Measurements from ENCODE around the gene PROB1.
"Not testable (repeated sequence)": the region's sequence is repeated elsewhere in the genome, so short reads cannot be mapped to it uniquely, and the experiment has no call there.

Gene PROB1

GRCh38 chr5:139394654-139395566, at the start of gene PROB1:
Gene PROB1, minus strand, starts transcription at chr5:139395104. Its CDS starts 23 bp downstream, at chr5:139395081.
- DNase-seq: no peak

GRCh38 chr5:139443831-139444453, 49.0 kb upstream of the PROB1 start:
- no peak for DNase-seq

- not testable (repeated sequence) for DNase-seq
These were observed 45.5 kb upstream of the PROB1 start for GRCh38 chr5:139440416-139440815.

- peak; percentile 80 for DNase-seq
These were observed 44.4 kb upstream of the PROB1 start, which contains the start of gene DNAJC18 for GRCh38 chr5:139439013-139439903. Gene DNAJC18, minus strand, starts transcription at chr5:139439525. Its CDS starts 80 bp downstream, at chr5:139439445.

GRCh38 chr5:139438707-139439012, 43.8 kb upstream of the PROB1 start:
- no peak for DNase-seq

GRCh38 chr5:139435676-139436075, 40.8 kb upstream of the PROB1 start:
- no peak for DNase-seq

- no peak for DNase-seq
These were observed 36.8 kb upstream of the PROB1 start for GRCh38 chr5:139431706-139432105.

- no peak for DNase-seq
These were observed 35.1 kb upstream of the PROB1 start for GRCh38 chr5:139430015-139430414.

GRCh38 chr5:139426203-139426885, 31.4 kb upstream of the PROB1 start:
- no peak for DNase-seq

- DNase-seq: no peak
These were observed 30.6 kb upstream of the PROB1 start for GRCh38 chr5:139425497-139425896.

GRCh38 chr5:139422307-139422893, 27.5 kb upstream of the PROB1 start:
- DNase-seq: no peak

GRCh38 chr5:139419226-139420192, 24.6 kb upstream of the PROB1 start:
- no peak for DNase-seq

GRCh38 chr5:139418793-139419192, 23.9 kb upstream of the PROB1 start:
- no peak for DNase-seq

- no peak for DNase-seq
These were observed 22.3 kb upstream of the PROB1 start for GRCh38 chr5:139417214-139417613.

- DNase-seq: no peak
These were observed 21.7 kb upstream of the PROB1 start for GRCh38 chr5:139416651-139417050.

GRCh38 chr5:139415869-139416268, 21.0 kb upstream of the PROB1 start:
- DNase-seq: no peak

- DNase-seq: no peak
These were observed 20.4 kb upstream of the PROB1 start for GRCh38 chr5:139415221-139415861.

GRCh38 chr5:139414581-139415130, 19.8 kb upstream of the PROB1 start:
- DNase-seq: no peak

GRCh38 chr5:139413963-139414362, 19.1 kb upstream of the PROB1 start:
- DNase-seq: no peak

- DNase-seq: no peak
These were observed 18.2 kb upstream of the PROB1 start for GRCh38 chr5:139413153-139413552.

Measured in activated effector memory CD4-positive, alpha-beta T cell treated with Interleukin-2 at 50 U/mL for 16 hours (primary cell).